HL-60 (cell line): ENCODE results near the gene FOXD4L3.
"Not testable (repeated sequence)": the region's sequence is repeated elsewhere in the genome, so short reads cannot be mapped to it uniquely, and the experiment has no call there.

Experiments used
- DNase-seq, 2 experiments: peaks; one replicate each; pipeline ENCODE4 v3.0.0-alpha.2; 2010 to 2020; ENCODE audit warnings: low read depth in 1 of 2, low spot score in 1 of 2
- H3K27ac ChIP-seq: fragments of 250-450 bp; sonication (Bioruptor Pico); replicated peaks from 2 replicates; pipeline ENCODE4 v1.5.1; 2020; ENCODE audit warnings: mild to moderate bottlenecking, moderate library complexity
- H3K27me3 ChIP-seq: fragments of 250-450 bp; sonication (Bioruptor Pico); 2 replicates; pipeline ENCODE4 v1.5.1; 2021; ENCODE audit warnings: mild to moderate bottlenecking, moderate library complexity; ENCODE audit not compliant: insufficient read depth, poor library complexity, severe bottlenecking
- H3K4me3 ChIP-seq: replicated peaks from 2 replicates; pipeline ENCODE4 v1.5.1; 2011; ENCODE audit warnings: mild to moderate bottlenecking, control low read depth, low read length; ENCODE audit not compliant: insufficient read depth
- long read RNA-seq: library from polyadenylated mRNA; unstranded; transcript quantifications from one replicate; pipeline ENCODE4 v2.0.0, GENCODE V29; 2020

The FOXD4L3 gene
- long read RNA-seq, result 0 reads

GRCh38 chr9:68302567-68302966, at the start of gene FOXD4L3:
TSS of gene FOXD4L3 (plus strand) at chr9:68302867. CDS start at chr9:68302952, 85 bp downstream.
- not testable (repeated sequence) for DNase-seq

GRCh38 chr9:68281041-68281440, 21.6 kb upstream of the FOXD4L3 start:
- not testable (repeated sequence) for H3K27me3 ChIP-seq, H3K27ac ChIP-seq, DNase-seq, H3K4me3 ChIP-seq

More at GRCh38 chr9:68302567-68302966, at the start of gene FOXD4L3:
- not testable (repeated sequence) for H3K4me3 ChIP-seq, H3K27ac ChIP-seq, H3K27me3 ChIP-seq

GRCh38 chr9:68303771-68304170, 1.1 kb downstream of the FOXD4L3 start:
- not testable (repeated sequence) for H3K27ac ChIP-seq, H3K27me3 ChIP-seq, H3K4me3 ChIP-seq, DNase-seq

- H3K4me3 ChIP-seq, H3K27ac ChIP-seq, DNase-seq, H3K27me3 ChIP-seq: not testable (repeated sequence)
Measured at GRCh38 chr9:68304212-68304611, 1.5 kb downstream of the FOXD4L3 start.

- not testable (repeated sequence) for H3K4me3 ChIP-seq, H3K27ac ChIP-seq
Measured at GRCh38 chr9:68304777-68305176, 2.1 kb downstream of the FOXD4L3 start.

GRCh38 chr9:68305680-68306285, 3.1 kb downstream of the FOXD4L3 start:
- DNase-seq, H3K27me3 ChIP-seq, H3K27ac ChIP-seq, H3K4me3 ChIP-seq: not testable (repeated sequence)

More at GRCh38 chr9:68304777-68305176, 2.1 kb downstream of the FOXD4L3 start:
- DNase-seq, H3K27me3 ChIP-seq: not testable (repeated sequence)

- H3K27me3 ChIP-seq, DNase-seq, H3K4me3 ChIP-seq, H3K27ac ChIP-seq: not testable (repeated sequence)
Measured at GRCh38 chr9:68306391-68306964, 3.8 kb downstream of the FOXD4L3 start.

- H3K27me3 ChIP-seq, H3K4me3 ChIP-seq, DNase-seq, H3K27ac ChIP-seq: not testable (repeated sequence)
Measured at GRCh38 chr9:68307127-68307526, 4.5 kb downstream of the FOXD4L3 start.

- H3K27ac ChIP-seq, DNase-seq, H3K4me3 ChIP-seq: not testable (repeated sequence)
Measured at GRCh38 chr9:68307654-68308053, 5.0 kb downstream of the FOXD4L3 start.

GRCh38 chr9:68311208-68311607, 8.5 kb downstream of the FOXD4L3 start:
- H3K4me3 ChIP-seq, DNase-seq, H3K27me3 ChIP-seq, H3K27ac ChIP-seq: not testable (repeated sequence)

More at GRCh38 chr9:68307654-68308053, 5.0 kb downstream of the FOXD4L3 start:
- not testable (repeated sequence) for H3K27me3 ChIP-seq

GRCh38 chr9:68318209-68318608, 15.5 kb downstream of the FOXD4L3 start:
- H3K4me3 ChIP-seq, H3K27ac ChIP-seq, H3K27me3 ChIP-seq, DNase-seq: not testable (repeated sequence)

- H3K27me3 ChIP-seq, DNase-seq, H3K27ac ChIP-seq, H3K4me3 ChIP-seq: not testable (repeated sequence)
Measured at GRCh38 chr9:68323749-68324148, 21.1 kb downstream of the FOXD4L3 start.

- not testable (repeated sequence) for H3K27me3 ChIP-seq, DNase-seq, H3K4me3 ChIP-seq, H3K27ac ChIP-seq
Measured at GRCh38 chr9:68324518-68324917, 21.9 kb downstream of the FOXD4L3 start.

- not testable (repeated sequence) for H3K27ac ChIP-seq, H3K4me3 ChIP-seq, H3K27me3 ChIP-seq, DNase-seq
Measured at GRCh38 chr9:68329106-68329505, 26.4 kb downstream of the FOXD4L3 start.

- not testable (repeated sequence) for H3K27me3 ChIP-seq, H3K27ac ChIP-seq, H3K4me3 ChIP-seq, DNase-seq
Measured at GRCh38 chr9:68330531-68331173, 28.0 kb downstream of the FOXD4L3 start.
